ENCODE results near the gene SP5. TPM values are rescaled to one million over a fixed set of nuclear protein-coding genes. Genes with fewer than 3 reads are reported as not detected.

SP5 gene
- total RNA-seq, result under 0.01 TPM in 1 of 2 replicates, not detected in the other

DNA sequence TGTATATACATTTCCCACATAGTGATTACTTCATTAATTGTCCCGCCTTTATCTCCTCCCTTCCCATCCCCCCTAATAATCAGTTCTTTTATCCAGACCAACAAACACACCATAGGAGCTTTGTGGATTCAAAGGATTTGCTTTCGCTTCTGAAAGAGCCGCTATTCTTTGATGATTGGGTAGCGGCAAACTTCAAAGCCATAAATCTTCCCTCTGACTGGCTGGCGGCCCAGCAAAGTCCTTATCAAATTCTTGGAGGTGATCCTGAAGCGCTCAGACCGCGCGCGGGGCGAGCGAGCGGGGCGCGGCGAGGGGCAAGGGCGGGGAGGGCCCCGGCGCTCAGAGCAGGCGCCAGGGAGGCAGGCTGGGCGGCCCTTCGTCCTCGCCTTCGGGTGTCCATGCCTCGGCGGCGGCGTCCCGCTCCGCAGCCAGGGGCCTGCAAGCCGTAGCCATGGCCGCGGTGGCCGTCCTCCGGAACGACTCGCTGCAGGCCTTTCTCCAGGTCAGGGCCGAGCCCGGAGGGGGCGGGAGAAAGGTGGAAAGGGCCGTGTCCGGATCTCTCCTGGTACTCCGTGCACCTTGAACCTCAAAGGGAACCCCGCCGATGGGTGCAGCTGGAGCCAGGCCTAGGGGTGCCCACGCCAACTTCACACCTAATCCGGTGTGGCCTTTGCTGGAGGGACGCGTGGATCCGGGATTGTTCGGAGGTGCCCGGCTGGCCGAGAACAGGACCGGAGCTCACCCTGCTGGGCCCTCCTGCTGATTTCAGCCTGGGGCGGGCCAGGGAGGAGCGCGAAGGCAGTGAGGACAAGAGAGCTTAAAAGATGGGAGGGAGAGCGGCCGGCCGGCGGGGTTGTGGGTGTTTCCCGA lies at the start of gene SP5:
TSS of gene SP5 (plus strand) at position 276 of the 870 bp plus-strand sequence. CDS start at position 452, 176 bp downstream.

Small RNA genes within 50 kb of the gene (small RNA-seq; reads per million reads assigned to genes)
- not detected for gene RF02271

Other genes with a start within 250 kb of the SP5 start
- not detected in 2 replicates for gene ERICH2, start 55.0 kb downstream of the SP5 start, total RNA-seq
- gene GAD1, start 101.5 kb downstream of the SP5 start, total RNA-seq, result 0.33 TPM in 1 of 2 replicates, not detected in the other
- 63.1 and 64.3 TPM in 2 replicates for gene GORASP2, start 213.9 kb downstream of the SP5 start, total RNA-seq